ENCODE measurements around the gene KLRF1. TPM values are rescaled to one million over a fixed set of nuclear protein-coding genes. Genes with fewer than 3 reads are reported as not detected.

The KLRF1 gene
- total RNA-seq, 1 experiment from 2014 or later = not detected

DNA sequence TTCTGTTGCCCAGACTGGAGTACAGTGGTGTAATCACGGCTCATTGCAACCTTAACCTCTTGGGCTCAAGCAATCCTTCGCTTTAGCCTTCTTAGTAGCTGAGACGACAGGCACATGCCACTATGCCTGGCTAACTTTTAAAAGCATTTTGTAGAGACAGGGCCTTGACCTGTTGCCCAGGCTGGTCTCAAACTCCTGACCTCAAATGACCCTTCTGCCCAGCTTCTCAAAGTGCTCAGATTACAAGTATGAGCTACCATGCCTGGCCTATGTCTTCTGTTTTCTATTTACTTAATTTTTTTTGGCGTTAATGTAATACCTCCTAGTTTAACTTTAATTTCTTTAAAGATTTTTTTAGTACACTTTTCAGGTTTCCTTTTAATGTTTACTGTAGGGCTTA is 20.6 kb upstream of the KLRF1 start:
- H3K79me2 ChIP-seq (ENCODE audit: insufficient read depth, low read length) = no peaks in the 10 kb centered on the region

More for the DNA sequence above, 20.6 kb upstream of the KLRF1 start:
- no peak for TF ChIP-seq POLR2AphosphoS5 (IDR thresholded peaks at IDR 0.05; ENCODE audit: low read depth, low read length)
- no peak for TF ChIP-seq TCF7L2 (IDR thresholded peaks at IDR 0.05; ENCODE audit: borderline replicate concordance, extremely low read depth, insufficient read depth, insufficient read length)
- TF ChIP-seq, protein P1, sequence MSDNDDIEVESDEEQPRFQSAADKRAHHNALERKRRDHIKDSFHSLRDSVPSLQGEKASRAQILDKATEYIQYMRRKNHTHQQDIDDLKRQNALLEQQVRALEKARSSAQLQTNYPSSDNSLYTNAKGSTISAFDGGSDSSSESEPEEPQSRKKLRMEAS (IDR thresholded peaks at IDR 0.05) = no peak
- no peak for TF ChIP-seq RAD21 (IDR thresholded peaks at IDR 0.05; ENCODE audit: low read depth)
- no peak for TF ChIP-seq EZH2 (IDR thresholded peaks at IDR 0.05)
- no peak for TF ChIP-seq EGR1 (IDR thresholded peaks at IDR 0.05; ENCODE audit: low read depth)
- TF ChIP-seq, protein P2, sequence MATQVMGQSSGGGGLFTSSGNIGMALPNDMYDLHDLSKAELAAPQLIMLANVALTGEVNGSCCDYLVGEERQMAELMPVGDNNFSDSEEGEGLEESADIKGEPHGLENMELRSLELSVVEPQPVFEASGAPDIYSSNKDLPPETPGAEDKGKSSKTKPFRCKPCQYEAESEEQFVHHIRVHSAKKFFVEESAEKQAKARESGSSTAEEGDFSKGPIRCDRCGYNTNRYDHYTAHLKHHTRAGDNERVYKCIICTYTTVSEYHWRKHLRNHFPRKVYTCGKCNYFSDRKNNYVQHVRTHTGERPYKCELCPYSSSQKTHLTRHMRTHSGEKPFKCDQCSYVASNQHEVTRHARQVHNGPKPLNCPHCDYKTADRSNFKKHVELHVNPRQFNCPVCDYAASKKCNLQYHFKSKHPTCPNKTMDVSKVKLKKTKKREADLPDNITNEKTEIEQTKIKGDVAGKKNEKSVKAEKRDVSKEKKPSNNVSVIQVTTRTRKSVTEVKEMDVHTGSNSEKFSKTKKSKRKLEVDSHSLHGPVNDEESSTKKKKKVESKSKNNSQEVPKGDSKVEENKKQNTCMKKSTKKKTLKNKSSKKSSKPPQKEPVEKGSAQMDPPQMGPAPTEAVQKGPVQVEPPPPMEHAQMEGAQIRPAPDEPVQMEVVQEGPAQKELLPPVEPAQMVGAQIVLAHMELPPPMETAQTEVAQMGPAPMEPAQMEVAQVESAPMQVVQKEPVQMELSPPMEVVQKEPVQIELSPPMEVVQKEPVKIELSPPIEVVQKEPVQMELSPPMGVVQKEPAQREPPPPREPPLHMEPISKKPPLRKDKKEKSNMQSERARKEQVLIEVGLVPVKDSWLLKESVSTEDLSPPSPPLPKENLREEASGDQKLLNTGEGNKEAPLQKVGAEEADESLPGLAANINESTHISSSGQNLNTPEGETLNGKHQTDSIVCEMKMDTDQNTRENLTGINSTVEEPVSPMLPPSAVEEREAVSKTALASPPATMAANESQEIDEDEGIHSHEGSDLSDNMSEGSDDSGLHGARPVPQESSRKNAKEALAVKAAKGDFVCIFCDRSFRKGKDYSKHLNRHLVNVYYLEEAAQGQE (IDR thresholded peaks at IDR 0.05; ENCODE audit: low read depth) = no peak
- no peak for TF ChIP-seq SRF (IDR thresholded peaks at IDR 0.05; ENCODE audit: low read depth)
- no peak for TF ChIP-seq SIN3A (IDR thresholded peaks at IDR 0.05; ENCODE audit: low read depth)
- no peak for TF ChIP-seq POLR2A (IDR thresholded peaks at IDR 0.05; ENCODE audit: borderline replicate concordance, extremely low read depth, insufficient read depth, insufficient read length)
- no peak for TF ChIP-seq FOSL1 (IDR thresholded peaks at IDR 0.05; ENCODE audit: low read depth)
- no peak for TF ChIP-seq ATF3 (IDR thresholded peaks at IDR 0.05)
- no peak for TF ChIP-seq YY1 (IDR thresholded peaks at IDR 0.05; ENCODE audit: extremely low read depth, insufficient replicate concordance, low read depth, low read length)
- TF ChIP-seq ELF1 (IDR thresholded peaks at IDR 0.05; ENCODE audit: borderline replicate concordance, low read depth) = no peak
- TF ChIP-seq, protein P3, sequence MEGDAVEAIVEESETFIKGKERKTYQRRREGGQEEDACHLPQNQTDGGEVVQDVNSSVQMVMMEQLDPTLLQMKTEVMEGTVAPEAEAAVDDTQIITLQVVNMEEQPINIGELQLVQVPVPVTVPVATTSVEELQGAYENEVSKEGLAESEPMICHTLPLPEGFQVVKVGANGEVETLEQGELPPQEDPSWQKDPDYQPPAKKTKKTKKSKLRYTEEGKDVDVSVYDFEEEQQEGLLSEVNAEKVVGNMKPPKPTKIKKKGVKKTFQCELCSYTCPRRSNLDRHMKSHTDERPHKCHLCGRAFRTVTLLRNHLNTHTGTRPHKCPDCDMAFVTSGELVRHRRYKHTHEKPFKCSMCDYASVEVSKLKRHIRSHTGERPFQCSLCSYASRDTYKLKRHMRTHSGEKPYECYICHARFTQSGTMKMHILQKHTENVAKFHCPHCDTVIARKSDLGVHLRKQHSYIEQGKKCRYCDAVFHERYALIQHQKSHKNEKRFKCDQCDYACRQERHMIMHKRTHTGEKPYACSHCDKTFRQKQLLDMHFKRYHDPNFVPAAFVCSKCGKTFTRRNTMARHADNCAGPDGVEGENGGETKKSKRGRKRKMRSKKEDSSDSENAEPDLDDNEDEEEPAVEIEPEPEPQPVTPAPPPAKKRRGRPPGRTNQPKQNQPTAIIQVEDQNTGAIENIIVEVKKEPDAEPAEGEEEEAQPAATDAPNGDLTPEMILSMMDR (IDR thresholded peaks at IDR 0.05 in 2 of 3, conservative IDR thresholded peaks at IDR 0.05 in 1 of 3; ENCODE audit: borderline replicate concordance in 1 of 3, insufficient read depth in 1 of 3, low read depth in 2 of 3, low read length in 2 of 3) = no peak
- no peak for TF ChIP-seq JUND (IDR thresholded peaks at IDR 0.05)
- no peak for TF ChIP-seq ZFX (IDR thresholded peaks at IDR 0.05)
- no peak for TF ChIP-seq ZNF274 (IDR thresholded peaks at IDR 0.05; ENCODE audit: low read depth, low read length)
- TF ChIP-seq SP1 (IDR thresholded peaks at IDR 0.05; ENCODE audit: low read depth) = no peak
- TF ChIP-seq EZH2phosphoT487 (IDR thresholded peaks at IDR 0.05; ENCODE audit: borderline replicate concordance) = no peak
- BruUV-seq (replicated peaks) = no TSS peak
- Histone ChIP-seq H3K4me1 (ENCODE audit: control insufficient read depth in 1 of 2, insufficient read depth in 2 of 2, low read length in 2 of 2) (no peaks in the 10 kb centered on the region), H3K9me2 (ENCODE audit: insufficient read depth) (no peaks in the 10 kb centered on the region), H3K4me3 (replicated peaks in 1 of 2; ENCODE audit: low read depth in 1 of 2, low read length in 2 of 2) (no peak overlapping the region), H3K4me2 (ENCODE audit: low read length) (no peak overlapping the region), H3K9me3 (ENCODE audit: control insufficient read depth in 1 of 2, insufficient read depth in 1 of 2, low read depth in 1 of 2, low read length in 2 of 2) (no peaks in the 10 kb centered on the region), H4K20me1 (ENCODE audit: insufficient read depth) (no peaks in the 10 kb centered on the region), H3K27me3 (ENCODE audit: insufficient read depth, low read length) (peaks cover 69% of the 10 kb centered on the region), H3K36me3 (ENCODE audit: control insufficient read depth in 1 of 2, insufficient read depth in 2 of 2, low read length in 2 of 2) (no peaks in the 10 kb centered on the region), H3K27ac (ENCODE audit: low read depth, low read length) (no peak overlapping the region), H3K9ac (ENCODE audit: low read length) (no peak overlapping the region), H2AFZ (ENCODE audit: low read depth, low read length, poor library complexity, severe bottlenecking) (no peak overlapping the region)
- DNase-seq (ENCODE audit: low read depth, low spot score) (no peak), ATAC-seq (no peak)
- ChIA-PET POLR2A (no interaction called here), CTCF (no interaction called here), RAD21 (ENCODE audit: low non-redundant PET in 1 of 2, low total read pairs in 2 of 2, uncharacterized antibody in 2 of 2, unreplicated experiment in 2 of 2) (no interaction called here)
- intact Hi-C loops (cut with micrococcal nuclease) = no loop called here
